GM21737 (cell line): ENCODE results near the gene SORBS1.

Experiments
- ATAC-seq: cut with Tn5 transposase; IDR thresholded peaks from one replicate; pipeline ENCODE4 v1.9.1; 2021; ENCODE audit warnings: mild to moderate bottlenecking, moderate library complexity; ENCODE audit not compliant: unreplicated experiment

The SORBS1 gene

GRCh38 chr10:95561177-95561863 lies at the start of gene SORBS1:
Gene SORBS1, minus strand, starts transcription at chr10:95561371. Its CDS starts 120,236 bp downstream, at chr10:95441135.
- ATAC-seq = peak; percentile 99

DNA sequence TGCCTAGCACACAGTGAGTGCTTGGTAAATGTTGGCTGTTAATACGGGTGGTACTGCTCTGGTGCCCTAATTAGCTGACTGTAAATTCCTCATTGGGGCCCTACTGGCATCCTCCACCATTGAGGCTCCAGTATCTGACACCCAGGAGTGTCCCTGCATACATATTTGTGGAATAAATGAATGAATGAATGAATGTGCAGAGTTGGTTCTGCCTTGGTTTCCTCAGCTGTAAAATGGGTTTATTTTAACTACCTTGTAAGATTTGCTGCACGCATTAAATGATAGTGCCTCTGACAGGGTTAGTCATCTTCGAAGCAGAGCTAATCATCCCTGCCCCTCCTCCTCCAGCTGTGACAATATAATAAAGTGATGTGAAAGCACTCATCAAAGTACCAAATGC lies 49.6 kb upstream of the SORBS1 start:
- no peak for ATAC-seq

DNA sequence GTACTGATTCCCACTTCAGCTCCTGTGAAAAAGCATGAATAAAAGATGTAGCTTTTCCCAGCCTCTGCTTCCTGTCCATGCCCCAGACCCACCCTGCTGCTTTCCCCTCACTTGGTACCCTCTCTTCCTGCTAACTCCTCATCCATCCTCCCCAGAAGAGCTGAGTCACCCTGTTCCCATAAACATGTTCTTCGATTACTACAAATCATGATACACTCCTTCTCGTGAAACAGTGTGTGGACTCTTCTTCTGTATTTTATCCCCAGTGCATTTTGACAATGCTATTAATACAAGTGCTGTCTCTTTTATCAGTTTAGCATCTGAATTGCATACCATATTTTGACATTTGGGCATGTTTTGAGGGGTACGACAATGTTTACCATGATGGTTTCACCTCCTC lies 45.8 kb upstream of the SORBS1 start:
- no peak for ATAC-seq

- ATAC-seq = no peak
Observed at GRCh38 chr10:95605163-95605562, 44.0 kb upstream of the SORBS1 start.

GRCh38 chr10:95604630-95605029 lies 43.5 kb upstream of the SORBS1 start:
- no peak for ATAC-seq

DNA sequence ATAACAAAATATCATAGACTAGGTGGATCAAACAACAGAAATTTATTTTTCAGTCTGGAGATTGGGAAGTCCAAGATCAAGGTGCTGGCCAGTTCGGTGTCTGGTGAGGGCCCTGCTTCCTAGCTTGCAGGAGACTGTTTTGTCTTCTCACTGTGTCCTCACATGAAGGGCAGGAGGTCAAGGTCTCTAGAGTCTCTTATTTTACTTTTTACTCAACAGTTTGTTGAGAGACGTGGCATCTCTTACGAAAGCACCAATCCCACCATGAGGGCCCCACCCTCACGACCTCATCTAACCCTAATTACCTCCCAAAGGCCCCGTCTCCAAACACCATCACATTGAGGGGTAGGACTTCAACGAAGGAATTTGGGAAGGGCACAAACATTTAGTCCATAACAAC lies 41.2 kb upstream of the SORBS1 start:
- no peak for ATAC-seq

DNA sequence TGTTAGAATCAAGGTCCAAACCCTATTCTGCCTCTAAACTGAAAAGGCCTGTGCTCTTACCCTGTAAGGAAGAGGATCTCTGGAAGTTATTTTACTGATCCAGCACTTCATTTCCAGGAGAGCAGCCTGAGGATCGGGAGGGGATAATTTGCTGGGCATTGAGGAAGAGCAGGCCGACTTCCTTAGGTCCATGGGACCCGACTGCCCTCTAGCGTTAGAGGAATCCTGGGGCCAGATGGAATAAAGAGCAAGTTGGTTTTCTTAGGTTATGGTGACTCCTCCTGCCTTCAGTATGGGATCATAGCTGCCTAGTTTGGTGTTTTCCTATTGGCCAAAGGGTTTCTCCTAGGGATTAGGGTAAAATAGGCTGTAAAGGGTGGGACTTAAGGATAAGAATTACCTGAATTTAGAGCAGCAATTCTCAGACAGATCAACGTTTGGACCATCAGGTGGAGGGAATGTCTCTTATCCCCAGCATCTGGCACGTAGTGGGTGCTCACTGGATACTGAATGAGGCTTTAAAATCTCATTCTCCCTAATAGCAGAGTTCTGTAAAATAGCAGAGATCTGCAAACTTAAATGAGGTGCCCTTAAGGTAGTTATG lies 40.0 kb upstream of the SORBS1 start:
- no peak for ATAC-seq

GRCh38 chr10:95600158-95600557 lies 39.0 kb upstream of the SORBS1 start:
- ATAC-seq = no peak

DNA sequence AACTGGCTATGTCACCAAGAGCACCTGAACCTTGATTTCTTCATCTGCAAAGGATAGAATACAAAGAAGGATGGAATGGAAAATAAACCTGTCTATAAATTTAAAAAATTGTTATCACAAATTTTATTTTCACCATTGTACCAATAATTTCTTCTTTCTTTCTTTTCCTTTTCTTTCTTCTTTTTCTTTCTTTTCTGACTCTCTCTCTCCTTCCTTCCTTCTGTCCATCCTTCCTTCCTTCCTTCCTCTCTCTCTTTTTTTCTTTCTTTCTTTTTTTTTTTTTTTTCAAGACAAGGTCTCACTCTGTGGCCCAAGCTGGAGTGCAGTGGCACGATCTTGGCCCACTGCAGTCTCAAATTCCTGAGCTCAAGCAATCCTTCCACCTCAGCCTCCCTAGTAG lies 36.6 kb upstream of the SORBS1 start:
- ATAC-seq = no peak

GRCh38 chr10:95588025-95588424 lies 26.9 kb upstream of the SORBS1 start:
- ATAC-seq = no peak

DNA sequence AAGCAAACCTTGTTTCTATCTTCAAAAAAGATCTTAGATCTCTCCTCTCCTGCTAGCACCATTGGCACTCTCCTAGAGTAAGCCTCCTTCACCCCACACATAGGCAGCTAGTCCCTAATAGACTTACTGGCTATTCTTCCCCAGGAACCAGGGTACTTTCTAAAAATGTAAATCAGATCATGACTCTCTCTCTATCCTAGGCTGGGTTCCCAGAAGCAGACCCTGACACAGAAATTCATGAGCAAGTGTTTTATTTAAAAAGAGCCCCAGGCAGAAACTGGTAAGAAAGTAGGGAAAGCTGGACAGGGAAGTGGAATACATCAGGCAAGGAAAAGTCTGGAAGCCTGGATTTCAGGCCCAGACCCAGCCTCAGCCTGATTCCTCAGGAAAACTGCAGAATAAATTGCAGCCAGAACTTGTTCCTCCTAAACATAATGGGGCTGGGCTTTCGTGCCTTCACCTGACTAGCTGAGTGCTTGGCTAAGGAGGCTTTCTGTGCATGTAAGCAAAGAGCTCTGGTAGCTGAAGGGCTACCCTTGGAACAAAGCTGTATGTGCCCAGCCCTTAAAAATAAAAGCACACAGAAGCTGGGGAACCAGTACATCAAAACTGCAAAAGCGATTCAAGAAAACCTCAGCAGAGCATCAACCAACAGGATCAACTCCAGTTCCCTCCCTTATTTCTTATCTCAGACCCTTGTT lies 18.8 kb upstream of the SORBS1 start:
- no peak for ATAC-seq

DNA sequence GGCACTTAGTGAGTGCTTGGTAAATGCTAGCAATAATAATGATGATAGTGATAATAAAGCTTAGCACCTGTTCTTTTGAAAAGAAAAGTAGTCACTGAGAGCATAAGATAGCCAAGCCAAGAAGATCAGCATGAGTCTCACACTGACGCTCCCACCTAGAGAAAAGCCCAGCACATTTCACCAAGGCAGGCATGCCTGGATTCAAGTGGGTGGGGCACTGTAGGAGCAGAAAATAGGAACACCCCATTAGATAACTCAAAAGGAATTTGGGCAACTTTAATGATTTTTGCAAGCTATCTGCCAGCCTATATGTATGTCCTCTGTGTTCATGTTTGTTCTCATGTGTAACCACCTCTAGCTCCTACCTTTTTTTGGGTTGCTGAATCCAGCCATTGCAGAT lies 18.1 kb upstream of the SORBS1 start:
- ATAC-seq = no peak

GRCh38 chr10:95578619-95579018 lies 17.4 kb upstream of the SORBS1 start:
- ATAC-seq = no peak

- no peak for ATAC-seq
Observed at GRCh38 chr10:95574649-95575365, 13.6 kb upstream of the SORBS1 start.

DNA sequence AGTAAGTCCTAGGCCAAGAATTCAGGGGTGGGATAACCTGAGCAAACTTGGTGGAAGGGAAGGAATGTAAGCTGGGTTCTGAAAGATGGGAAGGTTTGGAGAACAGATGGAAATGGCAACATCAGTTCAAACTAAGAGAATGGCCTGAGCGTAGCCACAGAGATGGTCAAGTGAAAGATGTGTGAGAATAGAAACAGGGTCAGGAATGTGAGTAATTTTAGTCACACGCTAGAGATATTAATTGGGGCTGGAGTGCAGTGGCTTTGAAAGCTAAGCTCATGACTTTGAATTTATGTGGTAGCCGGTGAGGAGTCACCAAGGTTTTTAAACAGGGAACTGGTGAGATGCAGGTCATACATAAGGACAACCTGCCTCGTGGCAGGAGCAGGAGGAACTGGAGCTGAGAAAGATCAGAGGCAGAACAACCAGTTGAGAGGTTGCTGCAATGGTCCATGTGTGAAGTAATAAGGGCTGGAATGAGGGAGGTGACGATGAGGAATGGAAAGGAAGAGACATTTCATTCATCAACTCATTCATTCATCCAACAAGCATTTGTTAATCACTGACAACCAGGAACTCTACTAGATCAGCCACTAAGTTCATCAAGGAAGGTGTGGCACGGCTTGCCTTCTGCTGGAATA lies 12.9 kb upstream of the SORBS1 start:
- no peak for ATAC-seq

- ATAC-seq = no peak
Observed at GRCh38 chr10:95573527-95573926, 12.4 kb upstream of the SORBS1 start.

- no peak for ATAC-seq
Observed at GRCh38 chr10:95572131-95572820, 11.1 kb upstream of the SORBS1 start.

- no peak for ATAC-seq
Observed at GRCh38 chr10:95571390-95571789, 10.2 kb upstream of the SORBS1 start.

GRCh38 chr10:95569368-95569767 lies 8.2 kb upstream of the SORBS1 start:
- ATAC-seq = no peak

DNA sequence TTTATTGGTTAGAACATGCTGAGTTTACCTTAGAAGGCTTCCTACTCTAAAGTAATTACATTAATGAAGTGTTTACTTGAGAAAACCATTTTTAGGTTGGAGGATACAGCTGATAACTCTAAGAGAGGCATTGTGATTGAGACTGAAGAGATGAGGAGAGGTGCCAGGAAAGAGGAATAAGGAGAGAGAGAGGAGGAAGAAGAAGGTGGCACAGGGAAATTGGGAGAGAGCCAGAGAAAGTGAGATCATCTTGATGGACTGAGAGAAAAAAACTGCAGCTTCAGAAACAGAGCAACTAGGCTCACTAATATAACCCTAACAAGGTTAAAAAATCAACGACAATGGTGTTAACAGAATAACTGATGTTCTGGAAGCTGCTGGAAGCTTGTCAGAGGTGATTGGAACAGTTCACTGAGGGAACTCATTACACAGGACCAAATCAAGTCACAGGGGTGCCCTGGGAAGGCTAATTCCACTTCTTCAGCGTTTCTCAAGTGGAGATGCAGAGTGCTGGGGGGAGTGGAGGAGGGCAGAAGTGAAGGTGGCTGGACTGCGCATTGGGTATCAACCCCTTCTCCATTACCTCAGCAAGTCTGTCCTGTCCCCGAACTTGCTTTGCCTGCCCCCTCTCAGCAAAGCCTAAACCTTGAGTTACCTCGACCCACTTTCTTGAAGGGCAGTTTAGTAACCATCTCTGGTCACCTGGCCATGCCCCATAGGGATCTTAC lies 6.9 kb upstream of the SORBS1 start:
- no peak for ATAC-seq
